GM23338 (cell line): ENCODE measurements around the gene PROX1. TPM values are rescaled to one million over a fixed set of nuclear protein-coding genes. Genes with fewer than 3 reads are reported as not detected.

Source experiments
- ATAC-seq: fragments of 200-7000 bp; cut with Tn5 transposase; 3 replicates; pipeline ENCODE4 v1.9.1; 2020
- DNase-seq: peaks from one replicate; pipeline ENCODE4 v3.0.0-alpha.2; 2015; ENCODE audit warnings: low spot score
- H2AFZ ChIP-seq: fragments of 200-600 bp; sonication (generic); 2 replicates; pipeline ENCODE4 v1.8.0; 2016; ENCODE audit warnings: antibody characterized with exemption, mild to moderate bottlenecking, moderate library complexity
- H3F3A ChIP-seq: fragments of 200-600 bp; sonication (generic); replicated peaks from 2 replicates; pipeline ENCODE4 v1.8.0; 2017; ENCODE audit warnings: antibody characterized with exemption, mixed run types, low read depth
- H3K27ac ChIP-seq: fragments of 200-600 bp; sonication (generic); 2 replicates; pipeline ENCODE4 v1.6.1; 2016; ENCODE audit warnings: low read depth
- H3K27me3 ChIP-seq: fragments of 200-600 bp; sonication (generic); 2 replicates; pipeline ENCODE4 v1.8.0; 2016; ENCODE audit warnings: mild to moderate bottlenecking, mixed run types, moderate library complexity; ENCODE audit not compliant: insufficient read depth
- H3K36me3 ChIP-seq: fragments of 200-600 bp; sonication (generic); 2 replicates; pipeline ENCODE4 v1.8.0; 2016; ENCODE audit warnings: mild to moderate bottlenecking; ENCODE audit not compliant: insufficient read depth
- H3K4me1 ChIP-seq: fragments of 200-600 bp; sonication (generic); 2 replicates; pipeline ENCODE4 v1.8.0; 2016; ENCODE audit warnings: mild to moderate bottlenecking, moderate library complexity; ENCODE audit not compliant: insufficient read depth
- H3K4me2 ChIP-seq: fragments of 200-600 bp; sonication (generic); 2 replicates; pipeline ENCODE4 v1.7.1; 2017; ENCODE audit warnings: mixed run types
- H3K4me3 ChIP-seq: fragments of 200-600 bp; sonication (generic); 2 replicates; pipeline ENCODE4 v1.6.1; 2016; ENCODE audit warnings: mixed run types
- H3K79me2 ChIP-seq: fragments of 200-600 bp; sonication (generic); replicated peaks from 2 replicates; pipeline ENCODE4 v1.8.0; 2017; ENCODE audit warnings: mild to moderate bottlenecking; ENCODE audit not compliant: insufficient read depth
- H3K9me2 ChIP-seq: fragments of 200-600 bp; sonication (generic); 2 replicates; pipeline ENCODE4 v1.8.0; 2017; ENCODE audit not compliant: insufficient read depth
- H4K20me1 ChIP-seq: fragments of 200-600 bp; sonication (generic); replicated peaks from 2 replicates; pipeline ENCODE4 v1.8.0; 2017; ENCODE audit warnings: mild to moderate bottlenecking; ENCODE audit not compliant: insufficient read depth
- H3K27ac Mint-ChIP-seq: 2 replicates; pipeline ENCODE4 v1.8.0; 2020; ENCODE audit warnings: inconsistent platforms, mild to moderate bottlenecking, moderate library complexity, mixed read lengths
- H3K27me3 Mint-ChIP-seq: 3 replicates; pipeline ENCODE4 v1.8.0; 2022; ENCODE audit warnings: low read depth, mild to moderate bottlenecking, moderate library complexity, mixed read lengths, inconsistent platforms; ENCODE audit not compliant: insufficient read depth, poor library complexity
- H3K36me3 Mint-ChIP-seq: 3 replicates; pipeline ENCODE4 v1.8.0; 2021; ENCODE audit warnings: low read depth, mild to moderate bottlenecking, inconsistent platforms, moderate library complexity, mixed read lengths
- H3K4me1 Mint-ChIP-seq: 3 replicates; pipeline ENCODE4 v1.8.0; 2020; ENCODE audit warnings: mild to moderate bottlenecking, inconsistent platforms, mixed read lengths
- H3K4me3 Mint-ChIP-seq: 3 replicates; pipeline ENCODE4 v1.8.0; 2021; ENCODE audit warnings: moderate library complexity, mild to moderate bottlenecking, inconsistent platforms, mixed read lengths
- H3K9me3 Mint-ChIP-seq: 3 replicates; pipeline ENCODE4 v1.8.0; 2020; ENCODE audit warnings: moderate library complexity, mild to moderate bottlenecking, inconsistent platforms, mixed read lengths
- CREB1 ChIP-seq: fragments of 250-450 bp; sonication (Bioruptor Pico); IDR thresholded peaks from 2 replicates; pipeline ENCODE4 v1.5.0; 2020; ENCODE audit warnings: low read depth, mild to moderate bottlenecking, moderate library complexity
- CTCF ChIP-seq, 2 experiments: fragments of 200-600 bp in 1 of 2; sonication (generic) in 1 of 2; conservative IDR thresholded peaks; 2 replicates each; pipeline versions ENCODE4 v1.5.1 to v1.6.1; 2016 to 2017; ENCODE audit warnings: antibody characterized with exemption in 2 of 2, low read depth in 2 of 2, mild to moderate bottlenecking in 2 of 2, moderate library complexity in 1 of 2
- ETS1 ChIP-seq: IDR thresholded peaks from 2 replicates; pipeline ENCODE4 v1.6.1; 2016; ENCODE audit warnings: antibody characterized with exemption
- EZH2 ChIP-seq: fragments of 200-600 bp; sonication (generic); IDR thresholded peaks from one replicate; pipeline ENCODE4 v1.8.0; 2017; ENCODE audit warnings: antibody characterized with exemption, mild to moderate bottlenecking, low read depth; ENCODE audit not compliant: unreplicated experiment
- EZH2phosphoT487 ChIP-seq: fragments of 200-600 bp; sonication (generic); IDR thresholded peaks from one replicate; pipeline ENCODE4 v1.8.1; 2018; ENCODE audit warnings: antibody characterized with exemption; ENCODE audit not compliant: unreplicated experiment
- JUNB ChIP-seq: IDR thresholded peaks from one replicate; pipeline ENCODE4 v1.6.1; 2016; ENCODE audit warnings: antibody characterized with exemption; ENCODE audit not compliant: unreplicated experiment
- NANOG ChIP-seq: IDR thresholded peaks from 2 replicates; pipeline ENCODE4 v1.6.1; 2016; ENCODE audit warnings: antibody characterized with exemption, borderline replicate concordance
- POLR2AphosphoS5 ChIP-seq: IDR thresholded peaks from 2 replicates; pipeline ENCODE4 v1.6.1; 2016; ENCODE audit warnings: antibody characterized with exemption, low read depth
- REST ChIP-seq: IDR thresholded peaks from one replicate; pipeline ENCODE4 v1.6.1; 2018; ENCODE audit warnings: antibody characterized with exemption; ENCODE audit not compliant: unreplicated experiment
- STAT1 ChIP-seq: IDR thresholded peaks from one replicate; pipeline ENCODE4 v1.6.1; 2016; ENCODE audit warnings: antibody characterized with exemption; ENCODE audit not compliant: unreplicated experiment
- ZNF114 ChIP-seq: fragments of 250-450 bp; sonication (Bioruptor Pico); IDR thresholded peaks from 2 replicates; pipeline ENCODE4 v1.5.0; 2020; ENCODE audit warnings: mild to moderate bottlenecking, moderate library complexity
- ZNF331 ChIP-seq: fragments of 250-450 bp; sonication (Bioruptor Pico); IDR thresholded peaks from 2 replicates; pipeline ENCODE4 v1.5.0; 2020; ENCODE audit warnings: low read depth, mild to moderate bottlenecking, moderate library complexity
- ZNF462 ChIP-seq: fragments of 250-450 bp; sonication (Bioruptor Pico); IDR thresholded peaks from 2 replicates; pipeline ENCODE4 v1.5.0; 2020; ENCODE audit warnings: mild to moderate bottlenecking, moderate library complexity
- polyA plus RNA-seq: library from polyadenylated mRNA; unstranded; fragments of >200 nt; fragmentation: Nextera tagmentation; extraction: Ambion mirVana; gene quantifications from 2 replicates; pipeline ENCODE4 v1.2.1, GENCODE V29; 2016
- total RNA-seq: library from RNA; depleted of rRNA; stranded (reverse); fragments of >200 nt; shearing (Covaris generic); gene quantifications from 2 replicates; pipeline ENCODE4 v1.2.3, GENCODE V29; 2014

Gene PROX1
- total and polyA plus RNA-seq, 2 experiments from 2014 or later: 0.49 to 0.66 TPM

- Histone ChIP-seq H3K4me2 (no peak overlapping the region), H3K9me2 (no peaks in the 10 kb centered on the region; the same call in none of the 2 replicates), H3K27me3 (no peaks in the 10 kb centered on the region), H3F3A (no peaks in the 10 kb centered on the region), H3K27ac (no peak overlapping the region), H3K4me3 (no peak overlapping the region), H4K20me1 (no peaks in the 10 kb centered on the region), H3K36me3 (no peaks in the 10 kb centered on the region), H3K4me1 (no peaks in the 10 kb centered on the region), H2AFZ (no peak overlapping the region), H3K79me2 (no peaks in the 10 kb centered on the region)
- H3K27ac Mint-ChIP-seq: no peak overlapping the region
- H3K27me3 Mint-ChIP-seq: no peaks in the 10 kb centered on the region
- H3K4me3 Mint-ChIP-seq: no peak overlapping the region
- no peak for ATAC-seq
- no peak for DNase-seq
- TF ChIP-seq EZH2: no peak
- TF ChIP-seq ZNF331 (CRISPR knock-in tag): no peak
- TF ChIP-seq REST: no peak
- TF ChIP-seq CREB1 (CRISPR knock-in tag): no peak
- no peak for TF ChIP-seq STAT1
- TF ChIP-seq ETS1: no peak
- no peak for TF ChIP-seq ZNF114 (CRISPR knock-in tag)
- no peak for TF ChIP-seq ZNF462
- no peak for TF ChIP-seq JUNB
- no peak for TF ChIP-seq POLR2AphosphoS5
- no peak for TF ChIP-seq CTCF (conservative IDR thresholded peaks at IDR 0.05; ENCODE audit: low read depth in 2 of 2)
- no peak for TF ChIP-seq EZH2phosphoT487
- TF ChIP-seq NANOG: no peak
- no peaks in the 10 kb centered on the region for H3K9me3 Mint-ChIP-seq
- no peaks in the 10 kb centered on the region for H3K36me3 Mint-ChIP-seq
- no peaks in the 10 kb centered on the region for H3K4me1 Mint-ChIP-seq
Observed at GRCh38 chr1:213958346-213958745, 29.4 kb upstream of the PROX1 start.
